Measurements from ENCODE around the gene B3GNT7.

B3GNT7 gene

GRCh38 chr2:231384109-231384435, 11.4 kb upstream of the B3GNT7 start:
- no peak for DNase-seq (ENCODE audit: low read depth in 2 of 2)

- DNase-seq (ENCODE audit: low read depth in 2 of 2), result no peak
Measured at GRCh38 chr2:231384970-231385369, 10.5 kb upstream of the B3GNT7 start.

GRCh38 chr2:231385429-231385828, 10.1 kb upstream of the B3GNT7 start:
- DNase-seq (ENCODE audit: low read depth in 2 of 2), result no peak

GRCh38 chr2:231386446-231386845, 9.1 kb upstream of the B3GNT7 start:
- DNase-seq (ENCODE audit: low read depth in 2 of 2), result no peak

- DNase-seq (ENCODE audit: low read depth in 2 of 2), result no peak
Measured at GRCh38 chr2:231387904-231388724, 7.4 kb upstream of the B3GNT7 start.

GRCh38 chr2:231388725-231389346, 6.7 kb upstream of the B3GNT7 start:
- no peak for DNase-seq (ENCODE audit: low read depth in 2 of 2)

GRCh38 chr2:231390667-231391066, 4.8 kb upstream of the B3GNT7 start:
- DNase-seq (ENCODE audit: low read depth in 2 of 2), result no peak

GRCh38 chr2:231391981-231392380, 3.5 kb upstream of the B3GNT7 start:
- DNase-seq (ENCODE audit: low read depth in 2 of 2), result no peak

GRCh38 chr2:231392431-231393148, 2.9 kb upstream of the B3GNT7 start:
- DNase-seq (ENCODE audit: low read depth in 2 of 2), result no peak

GRCh38 chr2:231393149-231394131, 2.1 kb upstream of the B3GNT7 start:
- DNase-seq (ENCODE audit: low read depth in 2 of 2), result peak in 1 of 2 donors; percentile 16

- no peak for DNase-seq (ENCODE audit: low read depth in 2 of 2)
Measured at GRCh38 chr2:231394211-231395141, 1.0 kb upstream of the B3GNT7 start.

GRCh38 chr2:231396058-231396821, 730 bp downstream of the B3GNT7 start:
- DNase-seq (ENCODE audit: low read depth in 2 of 2), result no peak

GRCh38 chr2:231397011-231397927, 1.8 kb downstream of the B3GNT7 start:
- DNase-seq (ENCODE audit: low read depth in 2 of 2), result no peak

GRCh38 chr2:231397928-231398294, 2.4 kb downstream of the B3GNT7 start:
- DNase-seq (ENCODE audit: low read depth in 2 of 2), result no peak

- no peak for DNase-seq (ENCODE audit: low read depth in 2 of 2)
Measured at GRCh38 chr2:231398585-231398984, 3.1 kb downstream of the B3GNT7 start.

GRCh38 chr2:231399046-231399852, 3.7 kb downstream of the B3GNT7 start:
- DNase-seq (ENCODE audit: low read depth in 2 of 2), result no peak

- DNase-seq (ENCODE audit: low read depth in 2 of 2), result no peak
Measured at GRCh38 chr2:231399853-231400680, 4.6 kb downstream of the B3GNT7 start.
